ENCODE results near the gene ZNF561. TPM values are rescaled to one million over a fixed set of nuclear protein-coding genes. Genes with fewer than 3 reads are reported as not detected.
"Not testable (repeated sequence)": the region's sequence is repeated elsewhere in the genome, so short reads cannot be mapped to it uniquely, and the experiment has no call there.

The ZNF561 gene
- 10 to 100 TPM; 21.1 to 23.2 TPM for total RNA-seq

DNA sequence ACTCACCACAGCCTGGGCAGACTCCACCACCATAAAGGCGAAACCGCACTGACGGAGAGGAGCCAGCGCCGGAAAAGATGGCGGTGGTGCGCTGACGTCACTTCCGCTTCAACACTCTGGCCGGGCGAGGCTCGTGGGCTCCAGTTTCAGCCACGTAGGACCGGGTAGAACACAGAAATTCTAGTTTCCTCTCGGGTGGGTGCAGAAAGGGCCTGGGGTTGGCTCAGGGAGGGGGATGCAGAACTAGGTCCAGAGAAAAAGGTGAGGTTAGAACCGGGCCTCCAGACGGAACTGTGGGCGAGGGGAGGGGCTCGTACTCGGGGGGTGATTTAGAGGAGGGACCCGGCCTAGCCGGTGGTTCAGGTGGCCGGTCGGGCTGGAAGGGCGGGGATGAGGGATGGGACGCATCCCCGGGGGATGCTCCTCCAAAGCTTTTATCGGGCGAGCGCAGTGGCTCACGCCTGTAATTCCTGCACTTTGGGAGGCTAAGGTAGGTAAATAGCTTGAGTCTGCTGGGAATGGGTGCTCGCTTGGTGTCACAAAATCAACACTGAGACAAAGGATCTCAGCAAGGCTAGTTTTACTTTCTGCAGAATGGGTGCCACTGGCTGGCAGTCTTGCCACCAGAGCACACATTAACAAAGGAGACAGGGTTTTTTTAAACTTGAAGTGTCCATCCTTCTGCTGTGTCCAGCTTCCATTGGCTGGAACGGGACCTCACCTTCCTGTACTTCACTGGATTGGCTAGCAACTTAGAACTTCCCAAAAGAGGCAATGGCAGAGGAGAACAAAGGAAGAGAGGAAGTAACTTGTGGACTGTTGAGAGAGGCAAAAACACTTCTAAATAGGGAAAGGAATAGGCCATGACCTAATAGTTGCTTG, at the start of gene ZNF561:
Gene ZNF561, minus strand, starts transcription at position 77 of the 882 bp plus-strand sequence. CDS start 1,776 bp downstream, outside the sequence.
- H3K27me3 Mint-ChIP-seq (ENCODE audit: low read depth): no peaks in the 10 kb centered on the region
- H3K9me3 Mint-ChIP-seq (ENCODE audit: insufficient read depth): peaks cover 3% of the 10 kb centered on the region
- peak within 1 kb of the TSS; percentile 93 for H3K4me3 Mint-ChIP-seq
- H3K27ac Mint-ChIP-seq: peak within 1 kb of the TSS; percentile 99
- ChIA-PET CTCF (interaction anchor here (1.1 to 1.4 kb wide), 2 partner anchors 34 to 186 kb away, joined by 3 read pairs; partner anchors contain the start of gene ZNF266), POLR2A (interaction anchor here (0.9 to 1.0 kb wide), 4 partner anchors 148 to 313 kb away, joined by 3 to 5 read pairs (median 3); partner anchors contain the start of gene ZNF846)
- DNase-seq (peak; percentile 93), ATAC-seq (peak; percentile 87)
- peaks cover 42% of the 10 kb centered on the region for H3K36me3 Mint-ChIP-seq (ENCODE audit: low read depth)
- H3K4me1 Mint-ChIP-seq (ENCODE audit: low read depth): peaks cover 21% of the 10 kb centered on the region

GRCh38 chr19:9668544-9668943, 47.5 kb upstream of the ZNF561 start:
- Mint-ChIP-seq H3K9me3 (ENCODE audit: insufficient read depth) (peaks cover 64% of the 10 kb centered on the region), H3K4me1 (ENCODE audit: low read depth) (peaks cover 20% of the 10 kb centered on the region), H3K36me3 (ENCODE audit: low read depth) (peaks cover 89% of the 10 kb centered on the region), H3K27ac (no peak overlapping the region), H3K27me3 (ENCODE audit: low read depth) (no peaks in the 10 kb centered on the region), H3K4me3 (no peak overlapping the region)
- ATAC-seq (no peak), DNase-seq (no peak)
- ChIA-PET POLR2A (no interaction called here), CTCF (no interaction called here)

DNA sequence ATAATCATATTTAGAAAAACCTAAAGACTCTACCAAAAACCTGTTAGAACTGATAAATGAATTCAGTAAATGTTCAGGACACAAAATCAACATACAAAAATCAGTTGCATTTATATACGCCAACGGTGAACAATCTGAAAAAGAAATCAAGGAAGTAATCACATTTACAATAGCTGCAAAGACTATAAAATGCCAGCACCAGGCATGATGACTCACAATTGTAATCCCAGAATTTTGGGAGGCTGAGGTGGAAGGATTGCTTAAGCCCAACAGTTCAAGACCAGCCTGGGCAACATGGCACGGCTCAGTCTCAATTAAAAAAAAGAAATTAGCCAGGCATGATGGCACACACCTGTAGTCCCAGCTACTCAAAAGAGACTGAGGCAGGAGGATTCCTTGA, 46.9 kb upstream of the ZNF561 start:
- Mint-ChIP-seq H3K9me3 (ENCODE audit: insufficient read depth) (peaks cover 57% of the 10 kb centered on the region), H3K36me3 (ENCODE audit: low read depth) (peaks cover 85% of the 10 kb centered on the region), H3K27ac (no peak overlapping the region), H3K4me1 (ENCODE audit: low read depth) (peaks cover 18% of the 10 kb centered on the region), H3K27me3 (ENCODE audit: low read depth) (no peaks in the 10 kb centered on the region), H3K4me3 (no peak overlapping the region)
- ATAC-seq (no peak), DNase-seq (no peak)
- ChIA-PET CTCF (interaction anchor here (0.8 kb wide), 1 partner anchor 128 kb away, joined by 3 read pairs; no protein-coding TSS in a partner anchor), POLR2A (no interaction called here)

DNA sequence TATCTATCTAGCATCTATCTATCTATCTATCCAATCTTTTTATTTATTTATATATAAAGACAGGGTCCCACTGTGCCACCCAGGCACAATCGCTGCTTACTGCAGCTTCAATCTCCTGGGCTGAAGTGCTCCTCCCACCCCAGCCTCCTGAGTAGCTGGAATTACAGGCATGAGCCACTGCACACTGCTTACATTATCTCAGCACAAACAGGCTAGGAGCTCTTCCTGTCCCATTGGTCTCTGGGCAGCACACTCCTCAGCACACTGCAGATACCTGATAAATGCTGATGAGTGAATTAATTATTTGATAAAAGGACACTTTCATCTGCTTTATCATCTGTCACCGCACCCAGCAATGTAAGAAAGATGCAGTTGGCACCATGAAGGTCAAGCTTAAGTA, 37.7 kb upstream of the ZNF561 start:
- ATAC-seq: no peak
- CTCF ChIA-PET: no interaction called here
- Mint-ChIP-seq H3K27ac (no peak overlapping the region), H3K9me3 (ENCODE audit: insufficient read depth) (peaks cover 11% of the 10 kb centered on the region), H3K27me3 (ENCODE audit: low read depth) (no peaks in the 10 kb centered on the region), H3K4me1 (ENCODE audit: low read depth) (no peaks in the 10 kb centered on the region), H3K4me3 (no peak overlapping the region), H3K36me3 (ENCODE audit: low read depth) (peaks cover 66% of the 10 kb centered on the region)
- POLR2A ChIA-PET: no interaction called here
- DNase-seq: no peak

GRCh38 chr19:9653066-9653555, 32.1 kb upstream of the ZNF561 start:
- DNase-seq; ATAC-seq; POLR2A ChIA-PET; H3K27me3 Mint-ChIP-seq (ENCODE audit: low read depth); H3K27ac Mint-ChIP-seq; H3K4me1 Mint-ChIP-seq (ENCODE audit: low read depth); H3K4me3 Mint-ChIP-seq; CTCF ChIA-PET: not testable (repeated sequence)
- peaks cover 41% of the 10 kb centered on the region for H3K9me3 Mint-ChIP-seq (ENCODE audit: insufficient read depth)
- peaks cover 95% of the 10 kb centered on the region for H3K36me3 Mint-ChIP-seq (ENCODE audit: low read depth)

DNA sequence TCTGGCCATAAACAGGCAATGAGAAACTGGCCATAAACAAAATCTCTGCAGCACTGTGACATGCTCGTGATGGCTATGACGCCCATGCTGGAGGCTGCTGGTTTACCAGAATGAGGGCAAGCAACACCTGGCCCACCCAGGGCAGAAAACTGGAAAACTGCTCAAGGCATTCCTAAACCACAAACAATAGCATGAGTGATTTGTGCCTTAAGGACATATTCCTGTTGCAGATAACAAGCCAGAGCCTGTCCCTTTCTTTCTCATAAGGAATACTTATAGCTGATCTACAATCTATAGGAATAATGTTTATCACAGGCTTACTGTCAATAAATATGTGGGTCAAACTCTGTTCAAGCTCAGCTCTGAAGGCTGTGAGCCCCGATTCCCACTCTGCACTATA, 30.4 kb upstream of the ZNF561 start:
- H3K27me3 Mint-ChIP-seq (ENCODE audit: low read depth); ATAC-seq; H3K27ac Mint-ChIP-seq; H3K4me1 Mint-ChIP-seq (ENCODE audit: low read depth); DNase-seq; CTCF ChIA-PET; POLR2A ChIA-PET; H3K4me3 Mint-ChIP-seq: not testable (repeated sequence)
- Mint-ChIP-seq H3K36me3 (ENCODE audit: low read depth) (peaks cover 81% of the 10 kb centered on the region), H3K9me3 (ENCODE audit: insufficient read depth) (peaks cover 41% of the 10 kb centered on the region)

GRCh38 chr19:9650345-9650744, 29.3 kb upstream of the ZNF561 start:
- H3K27ac Mint-ChIP-seq: no peak overlapping the region
- no peak overlapping the region for H3K4me3 Mint-ChIP-seq
- ChIA-PET CTCF (no interaction called here), POLR2A (no interaction called here)
- H3K9me3 Mint-ChIP-seq (ENCODE audit: insufficient read depth): peaks cover 44% of the 10 kb centered on the region
- no peaks in the 10 kb centered on the region for H3K4me1 Mint-ChIP-seq (ENCODE audit: low read depth)
- H3K36me3 Mint-ChIP-seq (ENCODE audit: low read depth): peaks cover 77% of the 10 kb centered on the region
- no peak for DNase-seq
- no peak for ATAC-seq
- no peaks in the 10 kb centered on the region for H3K27me3 Mint-ChIP-seq (ENCODE audit: low read depth)

GRCh38 chr19:9645472-9645871, 24.4 kb upstream of the ZNF561 start:
- Mint-ChIP-seq H3K27ac (no peak overlapping the region), H3K4me3 (no peak overlapping the region), H3K27me3 (ENCODE audit: low read depth) (no peaks in the 10 kb centered on the region), H3K36me3 (ENCODE audit: low read depth) (peaks cover 61% of the 10 kb centered on the region), H3K4me1 (ENCODE audit: low read depth) (no peaks in the 10 kb centered on the region), H3K9me3 (ENCODE audit: insufficient read depth) (peaks cover 26% of the 10 kb centered on the region)
- DNase-seq: no peak
- ATAC-seq: no peak
- CTCF ChIA-PET: interaction anchor here (1.1 kb wide), 2 partner anchors 12 to 59 kb away, joined by 3 read pairs; no protein-coding TSS in a partner anchor
- POLR2A ChIA-PET: interaction anchor here (1.1 kb wide), 2 partner anchors 10 to 210 kb away, joined by 3 read pairs; no protein-coding TSS in a partner anchor

- DNase-seq (no peak), ATAC-seq (no peak)
- Mint-ChIP-seq H3K36me3 (ENCODE audit: low read depth) (peaks cover 60% of the 10 kb centered on the region), H3K9me3 (ENCODE audit: insufficient read depth) (peaks cover 21% of the 10 kb centered on the region), H3K4me1 (ENCODE audit: low read depth) (no peaks in the 10 kb centered on the region), H3K27ac (no peak overlapping the region), H3K27me3 (ENCODE audit: low read depth) (no peaks in the 10 kb centered on the region), H3K4me3 (no peak overlapping the region)
- ChIA-PET POLR2A (no interaction called here), CTCF (interaction anchor here (1.1 kb wide), 2 partner anchors 11 to 58 kb away, joined by 3 read pairs; no protein-coding TSS in a partner anchor)
Observed at GRCh38 chr19:9644472-9644871, 23.4 kb upstream of the ZNF561 start.

DNA sequence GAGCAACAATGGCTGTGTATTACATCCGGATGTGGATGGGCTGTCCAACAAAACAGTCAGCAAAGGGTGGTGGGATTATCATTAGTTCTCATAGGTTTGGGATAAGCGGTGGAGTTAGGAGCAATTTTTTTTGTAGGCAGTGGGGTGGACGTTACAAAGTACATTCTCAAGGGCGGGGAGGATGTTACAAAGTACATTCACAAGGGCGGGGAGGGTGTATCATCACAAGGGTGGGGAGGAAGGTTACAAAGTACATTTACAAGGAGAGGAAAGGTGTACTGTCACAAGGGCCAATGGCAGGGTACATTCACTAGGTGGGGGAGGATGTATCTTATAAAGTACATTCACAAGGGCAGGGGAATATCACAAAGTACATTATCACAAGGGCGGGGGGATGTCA, 20.8 kb upstream of the ZNF561 start:
- Mint-ChIP-seq H3K4me3 (no peak overlapping the region), H3K27me3 (ENCODE audit: low read depth) (no peaks in the 10 kb centered on the region), H3K27ac (no peak overlapping the region), H3K9me3 (ENCODE audit: insufficient read depth) (peaks cover 17% of the 10 kb centered on the region), H3K4me1 (ENCODE audit: low read depth) (no peaks in the 10 kb centered on the region), H3K36me3 (ENCODE audit: low read depth) (peaks cover 46% of the 10 kb centered on the region)
- POLR2A ChIA-PET: no interaction called here
- no peak for ATAC-seq
- CTCF ChIA-PET: no interaction called here
- no peak for DNase-seq

- peaks cover 42% of the 10 kb centered on the region for H3K36me3 Mint-ChIP-seq (ENCODE audit: low read depth)
- no peak overlapping the region for H3K27ac Mint-ChIP-seq
- DNase-seq (no peak), ATAC-seq (no peak)
- H3K4me3 Mint-ChIP-seq: no peak overlapping the region
- peaks cover 13% of the 10 kb centered on the region for H3K9me3 Mint-ChIP-seq (ENCODE audit: insufficient read depth)
- no peaks in the 10 kb centered on the region for H3K27me3 Mint-ChIP-seq (ENCODE audit: low read depth)
- ChIA-PET POLR2A (no interaction called here), CTCF (no interaction called here)
- no peaks in the 10 kb centered on the region for H3K4me1 Mint-ChIP-seq (ENCODE audit: low read depth)
Observed at GRCh38 chr19:9640956-9641355, 19.9 kb upstream of the ZNF561 start.

- ChIA-PET POLR2A (no interaction called here), CTCF (no interaction called here)
- DNase-seq (no peak), ATAC-seq (no peak)
- H3K4me3 Mint-ChIP-seq: no peak overlapping the region
- H3K36me3 Mint-ChIP-seq (ENCODE audit: low read depth): peaks cover 31% of the 10 kb centered on the region
- no peak overlapping the region for H3K27ac Mint-ChIP-seq
- no peaks in the 10 kb centered on the region for H3K4me1 Mint-ChIP-seq (ENCODE audit: low read depth)
- H3K27me3 Mint-ChIP-seq (ENCODE audit: low read depth): no peaks in the 10 kb centered on the region
- H3K9me3 Mint-ChIP-seq (ENCODE audit: insufficient read depth): peaks cover 7% of the 10 kb centered on the region
Observed at GRCh38 chr19:9636018-9636417, 15.0 kb upstream of the ZNF561 start.
